Tibial artery (tissue), 4 donors: ENCODE results near the gene WDFY1.
A peak's percentile ranks its signal among the peaks of the same experiment; 100 is the strongest.

ENCODE experiments used
- DNase-seq, 2 donors: peaks; one replicate each; pipeline ENCODE4 v3.0.0-alpha.2; 2019
- H3K27ac ChIP-seq, 2 donors: fragments of 200-600 bp; sonication (generic) in 1 of 2; 1 replicate in 1 of 2; 2 replicates in 1 of 2; pipeline ENCODE4 v1.5.1; 2018 to 2019; ENCODE audit warnings: mild to moderate bottlenecking in 1 of 2
- H3K27me3 ChIP-seq, 2 donors: fragments of 200-600 bp; sonication (generic) in 1 of 2; one replicate each; pipeline versions ENCODE4 v1.5.1 to v1.6.0; 2016 to 2019
- H3K36me3 ChIP-seq, 3 donors: fragments of 200-600 bp; sonication (generic) in 2 of 3; one replicate each; pipeline ENCODE4 v1.5.1; 2016 to 2019; ENCODE audit warnings: mild to moderate bottlenecking in 2 of 3
- H3K4me1 ChIP-seq, 4 donors: fragments of 200-600 bp; sonication (generic) in 2 of 4; 1 replicate in 3 of 4; 2 replicates in 1 of 4; pipeline ENCODE4 v1.5.1; 2016 to 2019
- H3K4me3 ChIP-seq, 2 donors: fragments of 200-600 bp; sonication (generic) in 1 of 2; 1 replicate in 1 of 2; 2 replicates in 1 of 2; pipeline ENCODE4 v1.5.1; 2018 to 2019; ENCODE audit warnings: mild to moderate bottlenecking in 2 of 2
- H3K9me3 ChIP-seq, 3 donors: fragments of 200-600 bp; sonication (generic) in 1 of 3; one replicate each; pipeline ENCODE4 v1.5.1; 2016 to 2019
- intact Hi-C: fragments of 100-400 bp; cut with DNase I; formaldehyde crosslinking; loops from one replicate; pipeline ENCODE4 v1.15.0; 2023; ENCODE audit warnings: low total_unique reads
- TF ChIP-seq, protein P1 (sequence below), 2 experiments: fragments of 200-600 bp in 1 of 2; fragments of 450-650 bp in 1 of 2; IDR thresholded peaks; one replicate each; pipeline ENCODE4 v1.5.1; 2017 to 2019; ENCODE audit warnings: antibody characterized with exemption in 2 of 2, mild to moderate bottlenecking in 1 of 2, moderate library complexity in 1 of 2

The WDFY1 gene

DNA sequence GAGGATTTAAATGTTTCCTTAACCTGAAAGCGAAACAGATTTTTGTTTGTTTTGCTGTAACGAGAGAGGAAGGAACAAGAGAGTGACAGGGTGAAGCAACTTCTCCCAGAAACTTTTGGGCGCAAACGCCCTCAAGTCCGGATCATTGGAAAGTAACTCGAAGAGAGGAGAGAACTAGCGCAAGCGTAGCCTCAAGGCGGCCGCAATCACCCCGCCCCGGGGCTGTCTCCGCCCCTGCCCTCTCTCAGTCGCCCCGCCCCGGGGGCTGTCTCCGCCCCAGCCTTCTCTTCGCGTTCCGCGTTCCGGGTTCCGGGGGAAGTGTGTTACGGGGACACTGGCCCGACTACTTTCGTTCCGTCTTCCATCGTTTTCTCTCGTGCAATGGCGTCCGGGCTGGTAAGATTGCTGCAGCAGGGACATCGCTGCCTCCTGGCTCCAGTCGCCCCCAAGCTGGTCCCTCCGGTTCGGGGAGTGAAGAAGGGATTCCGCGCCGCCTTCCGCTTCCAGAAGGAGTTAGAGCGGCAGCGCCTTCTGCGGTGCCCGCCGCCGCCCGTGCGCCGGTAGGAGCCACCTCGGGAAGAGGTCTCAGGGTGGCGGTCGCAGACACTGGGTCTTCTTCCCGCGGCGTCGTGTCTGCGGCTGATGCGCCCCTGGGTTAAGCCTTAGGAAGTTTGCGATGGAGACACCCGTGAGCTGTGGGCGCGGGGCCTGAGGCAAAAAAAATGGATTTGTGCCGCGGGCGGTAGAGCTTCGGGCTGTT, 12.1 kb upstream of the WDFY1 start, which contains the start of gene MRPL44:
MRPL44 (plus strand) TSS at position 372 of the 760 bp plus-strand sequence; CDS start at position 382, 10 bp downstream.
- intact Hi-C loops, result no loop called here
- Histone ChIP-seq H3K4me1 (peaks cover 0 to 54% (median 43%) of the 10 kb centered on the region in 4 donors), H3K27ac (peak within 1 kb of the TSS; percentile 87 to 95), H3K4me3 (peak within 1 kb of the TSS; percentile 97 to 99), H3K9me3 (no peaks in the 10 kb centered on the region), H3K36me3 (peaks cover 0 to 6% (median 0%) of the 10 kb centered on the region in 3 donors), H3K27me3 (no peaks in the 10 kb centered on the region)
- DNase-seq, result peak; percentile 94 to 98
- TF ChIP-seq, protein P1, sequence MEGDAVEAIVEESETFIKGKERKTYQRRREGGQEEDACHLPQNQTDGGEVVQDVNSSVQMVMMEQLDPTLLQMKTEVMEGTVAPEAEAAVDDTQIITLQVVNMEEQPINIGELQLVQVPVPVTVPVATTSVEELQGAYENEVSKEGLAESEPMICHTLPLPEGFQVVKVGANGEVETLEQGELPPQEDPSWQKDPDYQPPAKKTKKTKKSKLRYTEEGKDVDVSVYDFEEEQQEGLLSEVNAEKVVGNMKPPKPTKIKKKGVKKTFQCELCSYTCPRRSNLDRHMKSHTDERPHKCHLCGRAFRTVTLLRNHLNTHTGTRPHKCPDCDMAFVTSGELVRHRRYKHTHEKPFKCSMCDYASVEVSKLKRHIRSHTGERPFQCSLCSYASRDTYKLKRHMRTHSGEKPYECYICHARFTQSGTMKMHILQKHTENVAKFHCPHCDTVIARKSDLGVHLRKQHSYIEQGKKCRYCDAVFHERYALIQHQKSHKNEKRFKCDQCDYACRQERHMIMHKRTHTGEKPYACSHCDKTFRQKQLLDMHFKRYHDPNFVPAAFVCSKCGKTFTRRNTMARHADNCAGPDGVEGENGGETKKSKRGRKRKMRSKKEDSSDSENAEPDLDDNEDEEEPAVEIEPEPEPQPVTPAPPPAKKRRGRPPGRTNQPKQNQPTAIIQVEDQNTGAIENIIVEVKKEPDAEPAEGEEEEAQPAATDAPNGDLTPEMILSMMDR (IDR thresholded peaks at IDR 0.05), result no peak

DNA sequence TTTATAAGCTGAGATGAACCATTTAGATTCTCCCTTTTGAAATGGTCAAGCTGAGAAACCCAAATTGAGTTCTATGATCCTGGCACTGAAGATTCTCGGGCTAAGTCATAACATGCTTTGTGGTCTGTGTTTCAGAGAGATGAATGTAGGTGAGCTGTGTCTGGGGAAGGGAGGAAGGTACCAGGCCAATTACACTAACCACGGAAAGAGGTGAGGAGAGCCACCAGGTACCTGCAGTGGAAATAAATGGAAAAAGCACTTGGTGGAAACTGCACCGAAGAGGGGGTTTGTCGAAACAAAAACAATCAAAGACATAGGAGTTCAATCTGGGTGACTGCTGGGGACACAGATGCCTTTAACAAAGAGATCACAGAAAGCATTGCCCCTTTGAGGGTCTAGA, 11.2 kb upstream of the WDFY1 start:
- Histone ChIP-seq H3K4me3 (peak overlapping the region in 1 of 2 donors; percentile 99), H3K27ac (peak overlapping the region; percentile 87 to 95), H3K9me3 (no peaks in the 10 kb centered on the region), H3K36me3 (peaks cover 0 to 6% (median 0%) of the 10 kb centered on the region in 3 donors), H3K27me3 (no peaks in the 10 kb centered on the region), H3K4me1 (peaks cover 0 to 44% (median 37%) of the 10 kb centered on the region in 4 donors)
- TF ChIP-seq, protein P1 (IDR thresholded peaks at IDR 0.05), result no peak
- no peak for DNase-seq
- intact Hi-C loops, result no loop called here

DNA sequence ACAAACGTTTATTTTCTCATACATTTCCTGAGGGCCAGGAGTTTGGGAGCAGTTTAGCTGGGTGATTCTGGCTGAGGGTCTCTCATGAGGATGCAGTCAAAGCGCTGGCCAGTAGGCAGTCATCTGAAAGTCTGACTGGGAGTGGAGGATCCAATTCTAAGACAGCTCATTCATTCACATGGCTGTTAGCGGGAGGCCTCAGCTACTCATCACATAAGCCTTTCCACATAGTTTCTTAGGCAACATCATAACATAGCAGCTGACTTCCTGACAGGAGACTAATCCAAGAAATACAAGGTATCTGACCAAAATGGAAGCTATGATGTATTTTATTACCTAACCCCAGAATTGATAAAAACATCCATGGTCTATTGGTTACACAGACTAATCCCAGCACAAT, 9.3 kb upstream of the WDFY1 start:
- TF ChIP-seq, protein P1 (IDR thresholded peaks at IDR 0.05), result no peak
- H3K27ac ChIP-seq, result no peak overlapping the region
- H3K4me3 ChIP-seq, result no peak overlapping the region
- no peaks in the 10 kb centered on the region for H3K27me3 ChIP-seq
- intact Hi-C loops, result no loop called here
- no peak for DNase-seq
- H3K4me1 ChIP-seq, result peaks cover 0 to 25% (median 19%) of the 10 kb centered on the region in 4 donors
- H3K36me3 ChIP-seq, result no peaks in the 10 kb centered on the region
- no peaks in the 10 kb centered on the region for H3K9me3 ChIP-seq

DNA sequence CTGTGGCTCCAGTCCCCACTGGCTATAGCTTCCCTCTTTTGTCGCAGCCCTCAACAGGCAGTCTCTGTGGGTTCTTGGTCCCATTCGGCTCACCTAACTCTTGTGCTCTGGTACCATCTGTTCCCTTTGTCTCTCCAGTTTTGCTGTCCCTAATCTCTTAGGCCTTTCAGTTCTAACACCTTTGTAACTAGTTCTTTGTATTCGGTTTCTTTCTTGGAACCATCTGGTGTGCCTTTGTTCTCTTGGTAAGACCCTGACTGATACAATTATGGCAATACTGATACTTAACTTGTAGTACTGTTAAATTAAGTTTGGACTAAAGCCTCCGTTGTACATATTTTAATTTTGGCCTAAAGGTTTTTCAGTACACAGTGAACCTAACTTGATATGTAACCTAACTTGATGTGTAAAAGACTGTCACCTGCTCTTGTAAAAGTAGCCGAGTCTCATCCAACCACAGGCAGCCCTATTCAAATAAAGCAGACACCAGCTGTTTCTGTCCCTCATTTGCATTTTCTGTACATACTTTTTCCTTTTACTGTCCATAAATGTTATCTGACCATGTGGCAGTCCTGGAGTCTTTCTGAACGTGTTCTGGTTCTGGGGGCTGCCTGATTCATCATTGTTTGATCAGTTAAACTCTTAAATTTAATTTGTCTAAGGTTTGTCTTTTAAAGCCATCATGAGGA, 7.3 kb upstream of the WDFY1 start:
- H3K4me1 ChIP-seq, result peaks cover 0 to 9% (median 6%) of the 10 kb centered on the region in 4 donors
- DNase-seq, result no peak
- TF ChIP-seq, protein P1 (IDR thresholded peaks at IDR 0.05), result no peak
- no peaks in the 10 kb centered on the region for H3K36me3 ChIP-seq
- H3K4me3 ChIP-seq, result no peak overlapping the region
- no peaks in the 10 kb centered on the region for H3K27me3 ChIP-seq
- H3K27ac ChIP-seq, result no peak overlapping the region
- intact Hi-C loops, result no loop called here
- no peaks in the 10 kb centered on the region for H3K9me3 ChIP-seq

DNA sequence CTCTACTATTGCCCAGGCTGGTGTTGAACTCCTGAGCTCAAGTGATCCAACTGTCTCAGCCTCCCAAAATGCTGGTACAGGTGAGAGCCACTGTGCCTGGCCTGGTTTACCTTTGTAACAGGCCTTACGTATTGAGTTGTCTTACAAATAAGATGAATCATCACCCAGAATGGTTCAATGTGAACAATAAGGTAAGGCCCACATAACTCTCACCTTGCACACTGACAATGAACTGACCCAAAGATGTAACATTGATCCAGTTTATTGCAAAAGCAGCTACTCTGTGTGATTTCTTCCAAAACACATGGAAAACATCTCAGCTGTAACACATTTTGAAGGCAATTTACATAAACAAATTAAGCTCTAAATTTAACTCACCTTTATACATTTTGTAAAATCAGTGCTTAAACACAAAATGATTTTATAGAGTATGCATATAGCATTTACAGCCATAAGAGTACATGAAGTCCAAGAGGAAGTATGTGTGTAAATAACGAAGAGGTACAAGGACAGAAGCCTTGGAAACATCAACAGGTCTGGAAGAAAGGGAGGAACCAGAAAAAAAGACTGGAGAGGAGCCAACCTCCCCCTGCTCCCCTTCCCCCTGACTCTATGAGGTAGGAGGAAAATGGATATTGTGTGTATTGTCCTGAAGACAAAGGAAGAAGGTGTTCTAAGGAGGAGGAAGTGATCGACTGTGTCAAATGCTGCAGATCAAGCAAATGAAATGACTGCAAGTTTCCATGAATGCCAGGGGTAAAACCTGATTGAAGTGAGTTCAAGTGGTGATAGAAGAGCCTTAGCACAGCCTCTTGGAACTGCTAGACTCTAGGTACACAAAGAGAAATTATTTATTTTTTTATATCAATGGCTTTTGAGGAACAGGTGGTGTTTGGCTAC, 5.6 kb upstream of the WDFY1 start:
- Histone ChIP-seq H3K4me3 (no peak overlapping the region), H3K27ac (no peak overlapping the region), H3K27me3 (no peaks in the 10 kb centered on the region), H3K4me1 (peaks cover 0 to 3% (median 2%) of the 10 kb centered on the region in 4 donors), H3K36me3 (no peaks in the 10 kb centered on the region), H3K9me3 (no peaks in the 10 kb centered on the region)
- TF ChIP-seq, protein P1 (IDR thresholded peaks at IDR 0.05), result no peak
- DNase-seq, result no peak
- intact Hi-C loops, result no loop called here
